GM19025 (cell line): ENCODE measurements around the gene PPP4R3B.
"Not testable (repeated sequence)": the region's sequence is repeated elsewhere in the genome, so short reads cannot be mapped to it uniquely, and the experiment has no call there.

Experiments used
- ATAC-seq: cut with Tn5 transposase; IDR thresholded peaks from one replicate; pipeline ENCODE4 v1.9.1; 2021; ENCODE audit warnings: mild to moderate bottlenecking, low read depth, moderate library complexity; ENCODE audit not compliant: unreplicated experiment

Gene PPP4R3B

GRCh38 chr2:55596795-55597194 is 20.6 kb downstream of the PPP4R3B start:
- ATAC-seq, result not testable (repeated sequence)

GRCh38 chr2:55595536-55595935 is 21.9 kb downstream of the PPP4R3B start:
- no peak for ATAC-seq

- ATAC-seq, result no peak
These were observed 25.3 kb downstream of the PPP4R3B start for GRCh38 chr2:55592130-55592529.

GRCh38 chr2:55590810-55591440 is 26.5 kb downstream of the PPP4R3B start:
- no peak for ATAC-seq

- no peak for ATAC-seq
These were observed 31.9 kb downstream of the PPP4R3B start for GRCh38 chr2:55585451-55586080.

- no peak for ATAC-seq
These were observed 35.4 kb downstream of the PPP4R3B start for GRCh38 chr2:55581874-55582547.

GRCh38 chr2:55581435-55581834 is 36.0 kb downstream of the PPP4R3B start:
- ATAC-seq, result no peak

GRCh38 chr2:55569002-55569401 is 48.4 kb downstream of the PPP4R3B start:
- ATAC-seq, result not testable (repeated sequence)

- no peak for ATAC-seq
These were observed 50.1 kb downstream of the PPP4R3B start for GRCh38 chr2:55567298-55567697.

GRCh38 chr2:55565613-55566012 is 51.8 kb downstream of the PPP4R3B start:
- ATAC-seq, result no peak

GRCh38 chr2:55560855-55561254 is 56.6 kb downstream of the PPP4R3B start:
- ATAC-seq, result no peak

- no peak for ATAC-seq
These were observed 60.6 kb downstream of the PPP4R3B start for GRCh38 chr2:55556809-55557208.

GRCh38 chr2:55555977-55556376 is 61.4 kb downstream of the PPP4R3B start:
- ATAC-seq, result no peak

GRCh38 chr2:55553321-55553720 is 64.1 kb downstream of the PPP4R3B start:
- ATAC-seq, result no peak

GRCh38 chr2:55550368-55551102 is 66.9 kb downstream of the PPP4R3B start:
- ATAC-seq, result no peak

GRCh38 chr2:55547679-55548078 is 69.7 kb downstream of the PPP4R3B start:
- not testable (repeated sequence) for ATAC-seq

- no peak for ATAC-seq
These were observed 70.4 kb downstream of the PPP4R3B start for GRCh38 chr2:55547001-55547400.

GRCh38 chr2:55530539-55531081 is 86.8 kb downstream of the PPP4R3B start:
- no peak for ATAC-seq

- no peak for ATAC-seq
These were observed 91.2 kb downstream of the PPP4R3B start for GRCh38 chr2:55526174-55526573.

- no peak for ATAC-seq
These were observed 92.5 kb downstream of the PPP4R3B start for GRCh38 chr2:55524884-55525437.
